Measurements from ENCODE around the gene FUT7.

Gene FUT7

GRCh38 chr9:137065336-137065967 is 33.6 kb upstream of the FUT7 start:
- TF ChIP-seq RAD21 (IDR thresholded peaks at IDR 0.05; ENCODE audit: low read depth) (no peak), TAF1 (IDR thresholded peaks at IDR 0.05; ENCODE audit: low read depth) (no peak)

GRCh38 chr9:137064880-137065164 is 32.9 kb upstream of the FUT7 start:
- TF ChIP-seq MAX (IDR thresholded peaks at IDR 0.05) (no peak), CEBPB (IDR thresholded peaks at IDR 0.05) (no peak), NFIC (IDR thresholded peaks at IDR 0.05) (no peak), TEAD4 (IDR thresholded peaks at IDR 0.05) (no peak), USF1 (IDR thresholded peaks at IDR 0.05) (no peak), RAD21 (IDR thresholded peaks at IDR 0.05; ENCODE audit: low read depth) (no peak), EP300 (IDR thresholded peaks at IDR 0.05; ENCODE audit: borderline replicate concordance) (no peak), REST (IDR thresholded peaks at IDR 0.05; ENCODE audit: low read depth) (no peak), ZBTB7A (IDR thresholded peaks at IDR 0.05; ENCODE audit: low read depth) (no peak), TAF1 (IDR thresholded peaks at IDR 0.05; ENCODE audit: low read depth) (no peak), TCF12 (IDR thresholded peaks at IDR 0.05; ENCODE audit: low read depth) (no peak)

GRCh38 chr9:137064027-137064879 is 32.4 kb upstream of the FUT7 start:
- TF ChIP-seq MAX (IDR thresholded peaks at IDR 0.05) (peak; percentile 69), RAD21 (IDR thresholded peaks at IDR 0.05; ENCODE audit: low read depth) (peak; percentile 73), REST (IDR thresholded peaks at IDR 0.05; ENCODE audit: low read depth) (peak; percentile 43; the same call in 1 of the 2 replicates), EP300 (IDR thresholded peaks at IDR 0.05; ENCODE audit: borderline replicate concordance) (no peak)

GRCh38 chr9:137063311-137064026 is 31.6 kb upstream of the FUT7 start:
- no peak for TF ChIP-seq MAX (IDR thresholded peaks at IDR 0.05)

GRCh38 chr9:137062384-137062783 is 30.5 kb upstream of the FUT7 start:
- TF ChIP-seq EP300 (IDR thresholded peaks at IDR 0.05; ENCODE audit: borderline replicate concordance), result no peak
- no peak for TF ChIP-seq CREB1 (IDR thresholded peaks at IDR 0.05; ENCODE audit: low read depth)

- no peak for TF ChIP-seq FOXM1 (IDR thresholded peaks at IDR 0.05; ENCODE audit: borderline replicate concordance, low read depth)
- no peak for TF ChIP-seq CEBPB (IDR thresholded peaks at IDR 0.05)
- TF ChIP-seq ZBTB7A (IDR thresholded peaks at IDR 0.05; ENCODE audit: low read depth), result no peak
- no peak for TF ChIP-seq YY1 (IDR thresholded peaks at IDR 0.05; ENCODE audit: low read depth)
Measured at GRCh38 chr9:137058521-137059234, 26.8 kb upstream of the FUT7 start.

- no peak for TF ChIP-seq CEBPB (IDR thresholded peaks at IDR 0.05)
- TF ChIP-seq YY1 (IDR thresholded peaks at IDR 0.05; ENCODE audit: low read depth), result no peak
- TF ChIP-seq EGR1 (IDR thresholded peaks at IDR 0.05), result no peak
- TF ChIP-seq TAF1 (IDR thresholded peaks at IDR 0.05; ENCODE audit: low read depth), result no peak
- TF ChIP-seq REST (IDR thresholded peaks at IDR 0.05; ENCODE audit: low read depth), result no peak
- TF ChIP-seq RAD21 (IDR thresholded peaks at IDR 0.05; ENCODE audit: low read depth), result no peak
- no peak for TF ChIP-seq CREB1 (IDR thresholded peaks at IDR 0.05; ENCODE audit: low read depth)
- TF ChIP-seq NFIC (IDR thresholded peaks at IDR 0.05), result no peak
- TF ChIP-seq EP300 (IDR thresholded peaks at IDR 0.05; ENCODE audit: borderline replicate concordance), result no peak
- no peak for TF ChIP-seq MAX (IDR thresholded peaks at IDR 0.05)
- TF ChIP-seq TCF12 (IDR thresholded peaks at IDR 0.05; ENCODE audit: low read depth), result no peak
- no peak for TF ChIP-seq FOXM1 (IDR thresholded peaks at IDR 0.05; ENCODE audit: borderline replicate concordance, low read depth)
- TF ChIP-seq USF1 (IDR thresholded peaks at IDR 0.05), result no peak
- no peak for TF ChIP-seq ZBTB7A (IDR thresholded peaks at IDR 0.05; ENCODE audit: low read depth)
- no peak for TF ChIP-seq TEAD4 (IDR thresholded peaks at IDR 0.05)
Measured at GRCh38 chr9:137057545-137057944, 25.7 kb upstream of the FUT7 start.
